Body of pancreas (tissue), 4 donors: ENCODE measurements around the gene ATXN7L1. TPM values are rescaled to one million over a fixed set of nuclear protein-coding genes. Genes with fewer than 3 reads are reported as not detected.

Experiments used
- ATAC-seq: fragments of 150-250 bp; one replicate; pipeline ENCODE4 v1.9.1; 2016
- DNase-seq, 4 donors: peaks; one replicate each; pipeline ENCODE4 v3.0.0-alpha.2; 2019
- H3K27ac ChIP-seq, 4 donors: fragments of 200-600 bp; sonication (generic); 1 replicate in 3 of 4; 2 replicates in 1 of 4; pipeline versions ENCODE4 v1.5.1 to v1.6.1; 2016 to 2019; ENCODE audit warnings: mild to moderate bottlenecking in 1 of 4, mixed read lengths in 1 of 4, moderate library complexity in 1 of 4
- H3K27me3 ChIP-seq, 2 donors: fragments of 200-600 bp; sonication (generic); one replicate each; pipeline ENCODE4 v1.6.0; 2016; ENCODE audit warnings: mild to moderate bottlenecking in 1 of 2
- H3K36me3 ChIP-seq, 2 donors: fragments of 200-600 bp; sonication (generic); replicated peaks in 1 of 2; 2 replicates each; pipeline ENCODE4 v1.5.1; 2016; ENCODE audit warnings: low read depth in 2 of 2; ENCODE audit not compliant: insufficient read depth in 1 of 2
- H3K4me1 ChIP-seq: fragments of 200-600 bp; sonication (generic); one replicate; pipeline ENCODE4 v1.6.0; 2016
- H3K4me3 ChIP-seq, 2 donors: fragments of 200-600 bp; sonication (generic); 1 replicate in 1 of 2; 2 replicates in 1 of 2; pipeline ENCODE4 v1.5.1; 2016 to 2019
- H3K9me3 ChIP-seq, 3 donors: fragments of 200-600 bp; sonication (generic); 1 replicate in 2 of 3; 2 replicates in 1 of 3; pipeline ENCODE4 v1.5.1; 2016
- POLR2A ChIP-seq, 3 donors: fragments of 450-650 bp; IDR thresholded peaks; one replicate each; pipeline ENCODE4 v1.6.1; 2016; ENCODE audit warnings: antibody characterized with exemption in 3 of 3, mild to moderate bottlenecking in 2 of 3
- WGBS, 2 donors: methylation state at CpG; one replicate each; pipeline ENCODE4 v1.1.5; 2017; 5-methylcytosine and 5-hydroxymethylcytosine counted together
- intact Hi-C: fragments of 100-400 bp; cut with DNase I; formaldehyde crosslinking; loops from one replicate; pipeline ENCODE4 v1.15.1; 2023
- total RNA-seq, 2 donors: library from RNA; depleted of rRNA; stranded (reverse); fragments of >200 nt; gene quantifications; one replicate each; pipeline ENCODE4 v1.1.0, GENCODE V29; 2016
- TF ChIP-seq, protein P1 (sequence below), 7 experiments: fragments of 450-650 bp in 4 of 7; fragments of 200-600 bp in 3 of 7; sonication (generic) in 3 of 7; IDR thresholded peaks; one replicate each; pipeline ENCODE4 v1.5.1; 2016 to 2019; ENCODE audit warnings: antibody characterized with exemption in 7 of 7

ATXN7L1 gene
- total RNA-seq, 2 donors from 2014 or later, result 6.6 to 8.0 TPM

DNA sequence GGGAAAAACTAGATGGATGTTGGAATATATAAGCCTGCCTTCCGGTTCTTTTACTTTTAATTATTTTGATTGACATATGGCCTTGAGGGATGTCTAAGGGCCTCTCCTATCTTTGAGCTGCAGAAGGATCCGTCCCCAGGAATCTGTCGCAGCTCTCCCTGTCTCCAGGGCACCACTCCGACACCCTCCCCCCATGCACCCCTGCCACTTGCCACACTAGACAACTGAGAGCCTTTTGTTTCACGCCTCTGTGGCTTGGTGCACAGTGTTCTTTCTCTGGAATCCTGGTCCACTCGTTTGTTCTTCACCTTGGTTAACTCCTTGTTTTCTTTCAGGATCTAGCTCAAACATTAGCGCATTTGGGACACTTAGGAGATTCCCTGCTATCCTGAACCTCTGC lies 171.0 kb downstream of the ATXN7L1 start:
- no peak overlapping the region for H3K27ac ChIP-seq
- H3K27me3 ChIP-seq, result no peaks in the 10 kb centered on the region
- 77 to 79% methylated on average over 7 of the region's 7 CpGs for WGBS, 2 donors
- no peak overlapping the region for H3K4me3 ChIP-seq
- TF ChIP-seq POLR2A (IDR thresholded peaks at IDR 0.05), result no peak
- TF ChIP-seq, protein P1, sequence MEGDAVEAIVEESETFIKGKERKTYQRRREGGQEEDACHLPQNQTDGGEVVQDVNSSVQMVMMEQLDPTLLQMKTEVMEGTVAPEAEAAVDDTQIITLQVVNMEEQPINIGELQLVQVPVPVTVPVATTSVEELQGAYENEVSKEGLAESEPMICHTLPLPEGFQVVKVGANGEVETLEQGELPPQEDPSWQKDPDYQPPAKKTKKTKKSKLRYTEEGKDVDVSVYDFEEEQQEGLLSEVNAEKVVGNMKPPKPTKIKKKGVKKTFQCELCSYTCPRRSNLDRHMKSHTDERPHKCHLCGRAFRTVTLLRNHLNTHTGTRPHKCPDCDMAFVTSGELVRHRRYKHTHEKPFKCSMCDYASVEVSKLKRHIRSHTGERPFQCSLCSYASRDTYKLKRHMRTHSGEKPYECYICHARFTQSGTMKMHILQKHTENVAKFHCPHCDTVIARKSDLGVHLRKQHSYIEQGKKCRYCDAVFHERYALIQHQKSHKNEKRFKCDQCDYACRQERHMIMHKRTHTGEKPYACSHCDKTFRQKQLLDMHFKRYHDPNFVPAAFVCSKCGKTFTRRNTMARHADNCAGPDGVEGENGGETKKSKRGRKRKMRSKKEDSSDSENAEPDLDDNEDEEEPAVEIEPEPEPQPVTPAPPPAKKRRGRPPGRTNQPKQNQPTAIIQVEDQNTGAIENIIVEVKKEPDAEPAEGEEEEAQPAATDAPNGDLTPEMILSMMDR (IDR thresholded peaks at IDR 0.05), result no peak
- no peak for ATAC-seq
- H3K9me3 ChIP-seq, result no peaks in the 10 kb centered on the region
- DNase-seq, result no peak
- intact Hi-C loops, result no loop called here
- no peaks in the 10 kb centered on the region for H3K36me3 ChIP-seq
- no peaks in the 10 kb centered on the region for H3K4me1 ChIP-seq

DNA sequence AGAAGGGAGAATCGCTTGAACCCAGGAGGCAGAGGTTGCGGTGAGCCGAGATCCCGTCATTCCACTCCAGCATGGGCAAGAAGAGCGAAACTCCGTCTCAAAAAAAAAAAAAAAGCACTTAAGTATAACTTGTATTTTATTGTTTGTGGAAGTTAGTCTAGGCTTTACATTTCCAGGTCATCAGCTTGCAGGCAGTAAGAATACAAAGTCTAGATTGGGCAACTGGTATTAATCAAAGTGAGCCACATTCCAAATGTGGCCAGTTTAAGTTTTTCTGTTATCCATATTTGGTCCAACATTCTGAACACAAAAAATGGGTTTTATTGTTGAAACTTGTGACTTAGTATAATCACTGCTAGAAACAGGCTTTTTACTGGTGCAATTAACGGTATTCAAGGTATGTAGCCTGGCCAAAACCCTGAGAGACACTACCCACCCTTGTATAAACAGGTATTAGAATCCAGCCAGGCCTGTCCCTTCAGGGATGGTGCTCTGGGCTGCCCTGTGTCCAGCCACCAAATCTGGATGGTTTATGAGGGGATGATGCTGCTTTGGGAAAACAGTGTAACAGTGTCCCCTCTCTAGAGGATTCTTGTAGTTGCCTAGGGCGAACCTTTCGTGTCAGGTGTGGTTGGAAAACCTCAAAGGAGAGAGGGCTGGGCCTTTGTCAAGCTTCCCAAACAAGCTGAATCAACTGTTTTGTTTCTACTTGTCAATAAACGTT lies 173.0 kb downstream of the ATXN7L1 start:
- intact Hi-C loops, result no loop called here
- Histone ChIP-seq H3K27me3 (no peaks in the 10 kb centered on the region), H3K9me3 (no peaks in the 10 kb centered on the region), H3K4me3 (no peak overlapping the region), H3K36me3 (no peaks in the 10 kb centered on the region), H3K27ac (no peak overlapping the region), H3K4me1 (no peaks in the 10 kb centered on the region)
- TF ChIP-seq, protein P1 (IDR thresholded peaks at IDR 0.05), result no peak
- TF ChIP-seq POLR2A (IDR thresholded peaks at IDR 0.05), result no peak
- no peak for ATAC-seq
- WGBS, 2 donors, result 89 to 93% methylated on average over 10 of the region's 10 CpGs
- no peak for DNase-seq

DNA sequence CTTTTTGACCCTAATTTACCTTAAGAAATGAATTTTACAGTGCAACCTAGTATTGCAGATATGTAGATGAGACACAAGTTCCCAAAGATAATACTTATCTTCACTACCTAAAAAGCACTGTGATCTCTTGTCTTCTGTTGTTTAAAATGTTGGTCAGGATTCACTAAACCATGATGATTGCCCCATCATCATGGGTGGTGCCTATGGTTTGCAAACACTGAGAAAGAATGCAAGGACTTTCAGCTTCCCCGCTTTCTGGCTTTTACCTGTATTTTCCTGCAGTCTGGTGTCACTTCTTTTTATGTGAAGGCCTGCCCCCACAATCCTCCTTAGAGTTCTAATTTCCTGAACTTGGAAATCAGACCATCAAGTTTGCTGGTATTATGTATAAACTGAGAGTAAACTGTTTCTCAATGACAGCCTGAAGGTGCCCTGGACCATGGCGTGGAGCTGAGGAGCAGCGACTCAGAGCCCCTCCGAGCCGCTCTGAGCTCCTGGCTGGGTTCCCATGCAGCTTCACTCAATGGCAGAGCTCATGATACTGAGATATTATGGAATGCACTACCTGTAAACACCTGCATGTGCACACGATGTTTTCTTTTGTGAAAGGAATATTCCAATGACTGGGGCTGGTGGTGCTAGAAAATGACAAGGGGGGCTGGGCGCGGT lies 176.7 kb downstream of the ATXN7L1 start:
- intact Hi-C loops, result no loop called here
- Histone ChIP-seq H3K36me3 (no peaks in the 10 kb centered on the region), H3K27ac (no peak overlapping the region), H3K9me3 (no peaks in the 10 kb centered on the region), H3K4me3 (no peak overlapping the region), H3K27me3 (no peaks in the 10 kb centered on the region), H3K4me1 (no peaks in the 10 kb centered on the region)
- WGBS, 2 donors, result 93 to 97% methylated on average over 7 to 8 of the region's 8 CpGs
- no peak for TF ChIP-seq POLR2A (IDR thresholded peaks at IDR 0.05)
- TF ChIP-seq, protein P1 (IDR thresholded peaks at IDR 0.05), result no peak
- ATAC-seq (no peak), DNase-seq (no peak)

DNA sequence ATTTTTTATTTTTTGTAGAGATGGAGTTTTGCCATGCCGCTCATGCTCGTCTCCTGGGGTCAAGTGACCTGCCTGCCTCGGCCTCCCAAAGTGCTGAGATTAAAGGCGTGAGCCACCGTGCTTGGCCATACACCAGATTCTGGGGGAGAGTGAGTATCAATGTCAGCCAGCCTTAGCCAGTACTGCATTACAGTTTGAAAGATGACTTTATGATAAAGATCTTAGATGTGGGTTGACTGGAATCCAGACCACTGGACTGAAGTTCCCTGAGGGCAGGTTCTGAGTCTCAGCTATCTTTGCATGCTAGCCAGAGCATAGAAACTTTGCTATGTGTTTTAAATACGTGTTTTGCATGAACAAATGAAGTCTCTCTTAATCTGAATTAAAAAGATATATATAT lies 177.9 kb downstream of the ATXN7L1 start:
- no peak overlapping the region for H3K4me3 ChIP-seq
- H3K27ac ChIP-seq, result no peak overlapping the region
- H3K36me3 ChIP-seq, result no peaks in the 10 kb centered on the region
- ATAC-seq, result no peak
- H3K27me3 ChIP-seq, result no peaks in the 10 kb centered on the region
- H3K9me3 ChIP-seq, result no peaks in the 10 kb centered on the region
- no peak for DNase-seq
- TF ChIP-seq, protein P1 (IDR thresholded peaks at IDR 0.05), result no peak
- TF ChIP-seq POLR2A (IDR thresholded peaks at IDR 0.05), result no peak
- intact Hi-C loops, result no loop called here
- WGBS, 2 donors, result 91 to 92% methylated on average over 6 of the region's 6 CpGs
- H3K4me1 ChIP-seq, result no peaks in the 10 kb centered on the region
